CD4-positive, alpha-beta T cell treated with Interleukin-4 for 4 hours (primary cell): ENCODE data around the gene SMPD2.

Experiments used
- DNase-seq: peaks from one replicate; pipeline ENCODE4 v3.0.0-alpha.2; 2020

SMPD2 gene

GRCh38 chr6:109486068-109486467, 45.5 kb downstream of the SMPD2 start:
- DNase-seq, result no peak

DNA sequence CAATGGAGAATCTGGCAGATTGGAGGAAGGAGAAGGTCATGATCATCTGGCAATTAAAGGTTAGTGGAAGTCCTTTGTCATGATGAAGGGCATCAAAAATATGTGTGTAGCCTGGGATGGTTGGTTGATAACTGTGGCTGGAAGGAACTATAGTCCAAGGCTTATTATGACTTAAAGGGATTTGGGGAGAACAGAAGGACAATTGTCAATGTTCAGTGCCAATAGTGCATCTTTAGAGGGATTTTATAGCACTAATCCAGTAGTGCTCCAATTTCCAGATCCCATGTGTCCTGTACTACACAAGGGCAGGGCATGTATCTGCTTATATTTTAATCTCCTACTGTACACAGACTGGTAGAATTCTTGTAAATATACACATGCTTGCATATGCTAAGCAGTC, 47.5 kb downstream of the SMPD2 start:
- DNase-seq, result no peak

DNA sequence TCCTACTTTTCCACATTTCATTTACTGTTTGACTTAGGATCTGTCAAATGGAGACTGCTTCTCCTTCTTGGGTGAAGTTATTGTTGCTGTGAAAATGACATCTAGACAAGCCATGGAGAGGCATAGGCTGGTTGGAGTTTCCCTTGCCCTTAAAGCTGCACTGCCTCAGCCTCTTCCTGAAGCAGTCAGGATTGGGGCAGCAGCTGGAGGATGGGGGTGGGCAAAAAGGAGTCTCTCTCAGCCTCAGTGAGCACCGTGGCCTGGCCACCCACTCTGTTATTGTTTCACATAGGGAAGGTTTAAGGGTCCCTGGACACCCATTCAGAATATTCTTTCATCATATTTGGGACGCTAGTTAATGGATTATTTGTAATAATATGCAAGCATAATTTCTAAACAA, 50.2 kb downstream of the SMPD2 start:
- no peak for DNase-seq

GRCh38 chr6:109491207-109491938, 50.8 kb downstream of the SMPD2 start:
- DNase-seq, result peak; percentile 45
